Erythroblast (primary cell): ENCODE measurements around the gene MIB2.
"Not testable (repeated sequence)": the region's sequence is repeated elsewhere in the genome, so short reads cannot be mapped to it uniquely, and the experiment has no call there.

Experiments
- DNase-seq, 2 experiments: peaks; one replicate each; lab custom pipeline; 2025; lab: John Stamatoyannopoulos, UW
- GATA1 ChIP-seq: IDR thresholded peaks from 2 replicates; pipeline ENCODE4 v1.6.1; 2011; ENCODE audit warnings: low read depth, mild to moderate bottlenecking, control low read depth, low read length, moderate library complexity
- POLR2A ChIP-seq: IDR thresholded peaks from 2 replicates; pipeline ENCODE4 v1.6.1; 2011; ENCODE audit warnings: mild to moderate bottlenecking, low read length

MIB2 gene

DNA sequence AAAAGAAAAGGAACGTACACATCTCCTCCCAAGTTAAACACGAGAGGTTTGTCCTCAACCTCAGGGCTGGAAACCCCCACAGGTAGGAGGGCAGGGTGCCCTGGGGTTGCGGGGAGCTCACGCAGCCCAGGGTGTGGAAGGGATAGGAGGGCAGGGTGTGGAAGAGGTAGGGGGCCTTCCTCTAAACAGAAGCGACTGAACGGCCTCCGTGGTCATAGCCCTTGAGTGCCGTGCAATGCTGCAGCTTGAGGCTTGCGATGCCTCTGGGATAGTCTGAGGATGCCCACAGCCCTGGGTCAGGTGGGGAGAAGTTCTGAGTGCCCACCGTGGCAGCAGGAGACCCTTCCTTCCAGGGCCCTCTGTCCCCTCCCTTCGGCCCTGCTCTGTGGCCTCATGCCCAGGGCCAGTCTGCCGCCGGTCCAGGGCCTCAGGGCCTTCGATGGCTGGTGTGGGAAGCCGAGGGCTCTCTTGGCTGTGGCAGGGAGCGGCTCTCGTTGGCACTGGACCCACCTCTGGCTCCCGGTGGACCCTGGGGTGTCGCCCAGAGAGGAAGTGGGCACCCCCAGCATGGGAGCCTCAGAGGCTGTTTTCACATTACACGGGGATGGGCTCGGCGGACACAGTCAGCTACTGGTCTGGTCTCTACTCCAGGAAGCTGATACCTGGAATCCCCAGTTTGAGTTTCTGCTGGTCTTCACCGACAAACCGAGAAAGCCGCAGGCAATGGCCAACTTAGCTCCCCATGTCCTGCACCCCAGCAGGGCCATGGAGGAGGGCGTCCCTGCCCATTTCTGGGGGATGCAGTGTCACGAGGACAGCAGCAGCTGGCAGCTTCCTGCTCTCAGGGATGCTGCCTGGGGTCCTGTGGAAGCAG, 49.9 kb downstream of the MIB2 start:
- no peak for DNase-seq
- TF ChIP-seq GATA1 (no peak), POLR2A (no peak)

GRCh38 chr1:1665815-1666251, 50.5 kb downstream of the MIB2 start:
- peak; percentile 44 to 60 for DNase-seq
- TF ChIP-seq GATA1, result no peak
- TF ChIP-seq POLR2A, result no peak

- TF ChIP-seq GATA1, result no peak
- no peak for TF ChIP-seq POLR2A
- no peak for DNase-seq
Measured at GRCh38 chr1:1666526-1666925, 51.2 kb downstream of the MIB2 start.

GRCh38 chr1:1669468-1670440, 54.5 kb downstream of the MIB2 start:
- TF ChIP-seq POLR2A, result no peak
- TF ChIP-seq GATA1, result no peak
- DNase-seq, result no peak

DNA sequence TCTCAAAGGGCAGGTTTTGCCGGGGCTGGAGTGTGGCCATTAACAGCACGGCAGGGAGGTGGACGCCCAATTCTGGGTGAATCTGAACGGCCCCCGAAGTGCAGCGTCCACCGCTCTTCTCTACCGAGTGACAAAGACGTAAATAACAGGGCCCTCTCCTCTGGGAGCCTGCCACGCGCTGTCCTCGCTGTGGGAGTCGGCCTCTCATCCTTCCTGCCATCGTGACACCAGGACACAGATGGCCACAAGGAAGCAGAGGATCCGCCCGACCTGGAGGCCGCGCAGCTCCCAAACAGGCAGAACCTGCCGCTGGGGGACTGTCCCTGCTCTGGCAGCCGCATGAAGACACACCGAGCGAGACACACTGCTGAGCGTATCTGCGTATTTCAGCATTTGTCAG, 55.6 kb downstream of the MIB2 start:
- TF ChIP-seq GATA1 (no peak), POLR2A (no peak)
- DNase-seq, result no peak

GRCh38 chr1:1671365-1672119, 56.2 kb downstream of the MIB2 start:
- no peak for DNase-seq
- TF ChIP-seq POLR2A (no peak), GATA1 (no peak)

DNA sequence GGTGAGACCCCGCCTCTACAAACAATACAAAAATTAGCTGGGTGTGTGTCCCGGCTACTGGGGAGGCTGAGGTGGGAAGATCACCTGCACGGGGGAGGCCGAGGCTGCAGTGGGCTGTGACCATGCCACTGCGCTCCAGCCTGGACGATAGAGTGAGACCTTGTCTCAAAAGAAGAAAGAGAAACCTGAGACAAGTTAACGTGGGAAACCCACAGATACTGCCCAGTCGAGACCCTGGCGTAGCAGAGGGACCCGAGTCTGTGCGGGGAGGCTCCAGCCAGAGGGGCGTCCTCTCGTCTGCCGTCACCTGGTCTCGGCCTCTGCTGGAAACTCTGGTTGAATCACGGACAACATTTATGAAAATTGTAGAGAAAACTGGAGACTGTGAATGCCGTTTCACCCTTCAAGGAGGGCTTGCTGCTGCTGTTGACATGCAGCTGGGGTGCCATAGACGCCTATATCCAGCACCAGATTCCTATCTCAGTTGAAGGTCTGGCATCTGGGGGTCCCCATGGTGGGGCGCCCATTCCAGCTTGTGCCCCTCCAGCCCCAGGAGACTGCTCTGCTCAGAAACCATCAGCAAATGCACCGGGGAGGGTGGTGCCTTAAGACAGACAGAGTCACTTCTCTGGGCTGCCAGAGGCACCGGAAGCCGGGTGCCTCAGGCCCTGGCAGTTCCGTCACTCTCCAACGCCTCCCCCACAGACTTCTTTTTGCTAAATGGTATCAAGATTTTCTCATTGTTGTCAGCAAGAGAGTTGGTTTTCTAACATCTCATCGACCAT, 57.1 kb downstream of the MIB2 start:
- no peak for DNase-seq
- TF ChIP-seq GATA1, result no peak
- no peak for TF ChIP-seq POLR2A

DNA sequence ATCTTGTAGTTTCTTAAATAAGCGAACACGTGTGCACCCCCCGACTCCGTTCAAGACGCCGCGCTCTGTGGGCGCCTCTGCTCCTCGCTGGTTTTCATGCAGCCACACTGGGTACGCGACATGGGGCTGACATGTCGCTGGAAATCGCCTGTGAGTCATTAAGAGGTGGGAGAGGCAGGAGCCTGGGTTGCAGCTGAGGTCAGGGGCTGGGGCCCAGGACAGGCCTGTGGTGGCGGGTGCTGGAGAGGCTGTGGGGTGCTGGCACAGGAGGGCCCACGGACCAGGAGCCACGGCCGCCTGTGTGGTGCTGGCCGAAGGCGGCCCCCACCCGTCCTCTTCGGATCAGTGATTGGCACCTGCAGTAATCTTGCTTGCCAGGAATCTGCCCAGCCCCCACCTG, 59.5 kb downstream of the MIB2 start:
- DNase-seq, result not testable (repeated sequence)

DNA sequence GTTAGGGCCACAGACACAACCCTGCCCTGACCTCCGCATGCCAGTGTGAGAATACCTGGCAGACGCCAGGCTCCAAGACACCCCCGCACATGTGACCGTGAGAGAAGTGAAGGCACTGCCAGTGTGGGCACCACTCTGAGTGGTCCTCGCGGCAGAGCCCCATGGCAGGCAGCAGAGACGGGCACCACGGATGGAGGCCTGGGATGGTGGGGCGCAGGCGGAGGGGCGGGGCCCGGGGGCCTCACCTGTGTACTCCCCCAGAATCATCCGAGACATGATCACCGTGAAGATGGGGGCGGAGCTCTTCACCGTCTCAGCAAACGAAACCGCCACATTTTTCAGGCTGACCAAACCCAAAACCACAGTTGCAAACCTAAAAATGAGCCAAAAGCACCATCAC, 59.9 kb downstream of the MIB2 start:
- not testable (repeated sequence) for DNase-seq

GRCh38 chr1:1676087-1676486, 60.8 kb downstream of the MIB2 start:
- not testable (repeated sequence) for DNase-seq

DNA sequence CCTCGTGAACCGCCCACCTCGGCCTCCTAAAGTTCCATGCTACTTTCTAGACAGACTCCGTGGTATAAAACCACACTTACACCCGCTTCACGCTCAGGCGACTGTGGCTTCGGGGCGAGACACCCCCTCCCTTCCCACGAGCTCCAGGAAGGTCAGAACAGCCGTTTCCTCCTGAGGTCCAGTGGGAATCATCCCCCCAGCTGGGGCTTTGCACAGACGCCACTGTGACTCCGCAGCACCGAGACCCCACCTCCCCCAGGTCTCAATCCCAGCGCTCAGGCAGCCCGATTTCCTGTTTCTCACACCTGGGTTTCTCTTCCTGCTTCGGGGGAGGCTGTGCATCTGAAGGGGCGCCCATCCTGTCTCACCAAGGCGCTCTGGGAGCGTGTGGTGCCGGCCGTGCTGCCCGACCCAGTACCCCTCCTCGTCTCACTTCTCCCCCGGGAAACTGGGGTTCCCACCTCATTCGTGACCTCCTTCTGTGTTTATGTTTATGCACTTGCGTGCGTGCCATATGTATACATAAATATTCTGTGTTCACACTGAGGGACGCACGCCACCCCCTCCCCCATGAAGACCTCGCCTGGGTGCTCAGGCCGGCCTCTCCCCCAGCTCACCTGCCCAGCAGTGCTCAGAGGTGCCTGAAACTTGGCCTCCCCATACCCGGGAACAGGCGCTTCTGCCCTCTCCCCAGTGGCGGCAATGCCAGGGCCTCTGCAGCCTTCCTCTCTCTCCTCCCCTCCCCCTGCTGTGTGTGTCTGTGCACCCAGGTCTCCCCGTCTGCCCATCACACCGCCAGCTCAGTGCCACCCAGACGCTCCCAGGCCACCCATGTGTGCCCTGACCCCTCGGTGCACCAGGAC, 62.6 kb downstream of the MIB2 start:
- no peak for DNase-seq

More for the DNA sequence above, 62.6 kb downstream of the MIB2 start:
- TF ChIP-seq GATA1 (no peak), POLR2A (no peak)
